ENCODE results near the gene UTP18. TPM values are rescaled to one million over a fixed set of nuclear protein-coding genes. Genes with fewer than 3 reads are reported as not detected.

The UTP18 gene
- total and polyA plus RNA-seq, 10 of the 15 experiments (the other 5 are each of a cell fraction or from before 2014, with no cell fraction given), result 31.0 to 111 (median 58.8) TPM

- H2AFZ ChIP-seq (ENCODE audit: control insufficient read depth, low read depth, low read length), result no peak overlapping the region
Measured at GRCh38 chr17:51258756-51259563, 1.4 kb upstream of the UTP18 start.

More at GRCh38 chr17:51258756-51259563, 1.4 kb upstream of the UTP18 start:
- Histone ChIP-seq H3K9me3 (replicated peaks; ENCODE audit: control insufficient read depth, insufficient read depth, low read length) (no peaks in the 10 kb centered on the region), H3K9ac (ENCODE audit: control insufficient read depth, insufficient read depth, low read length) (peak overlapping the region; percentile 98), H3K36me3 (ENCODE audit: control insufficient read depth in 2 of 2, insufficient read depth in 2 of 2, low read length in 1 of 2) (no peaks in the 10 kb centered on the region; a peak in 1 of 4 replicates), H3K4me3 (peak overlapping the region; percentile 92), H3K27me3 (replicated peaks in 1 of 2; ENCODE audit: control insufficient read depth in 2 of 2, insufficient read depth in 2 of 2, low read length in 1 of 2) (no peaks in the 10 kb centered on the region), H3K4me1 (ENCODE audit: control insufficient read depth, insufficient read depth, low read length) (peaks cover 8% of the 10 kb centered on the region), H3K4me2 (ENCODE audit: control insufficient read depth, insufficient read depth) (peak overlapping the region; percentile 94), H3K27ac (ENCODE audit: control insufficient read depth, insufficient read depth) (peak overlapping the region; percentile 100), H3K79me2 (ENCODE audit: control insufficient read depth, insufficient read depth, low read length) (peaks cover 87% of the 10 kb centered on the region), H4K20me1 (ENCODE audit: control insufficient read depth, insufficient read depth) (no peaks in the 10 kb centered on the region)
- ChIA-PET SMC1A (ENCODE audit: uncharacterized antibody, unreplicated experiment) (interaction anchor here (0.8 to 1.0 kb wide), 2 partner anchors 14 to 21 kb away, joined by 3 read pairs; no protein-coding TSS in a partner anchor), POLR2A (no interaction called here), CTCF (interaction anchor here (1.3 kb wide), 1 partner anchor 21 kb away, joined by 3 read pairs; no protein-coding TSS in a partner anchor), RAD21 (ENCODE audit: unreplicated experiment) (interaction anchor here (1.4 kb wide), 1 partner anchor 93 kb away, joined by 5 read pairs; the partner anchor contains the start of gene NME2)
- ATAC-seq (no peak), FAIRE-seq (no peak), DNase-seq (ENCODE audit: low read depth, low spot score) (no peak)
- WGBS (ENCODE audit: insufficient coverage, insufficient replicate concordance, low lambda C conversion rate, missing lambda C conversion rate), result under 1% methylated on average over 18 of the region's 18 CpGs
- TSS peak; percentile 48 for BruUV-seq (replicated peaks)
- in situ Hi-C loops (cut with MboI) (no loop called here), intact Hi-C loops (cut with micrococcal nuclease; ENCODE audit: unreplicated experiment) (loop anchor here (10.0 kb wide), 1 partner anchor 394 kb away; the partner anchor contains the start of gene TOB1)
- TF ChIP-seq SPI1 (IDR thresholded peaks at IDR 0.05; ENCODE audit: borderline replicate concordance, insufficient read depth, low read depth, low read length) (peak; percentile 21; the same call in 1 of the 2 replicates), SIN3A (IDR thresholded peaks at IDR 0.05; ENCODE audit: low read depth, low read length) (peak; percentile 52; the same call in 1 of the 2 replicates), NFYB (IDR thresholded peaks at IDR 0.05; ENCODE audit: insufficient read depth, low read depth, low read length) (0 out of 2 replicates have a peak, but pooled peaks have one; percentile 23), BHLHE40 (IDR thresholded peaks at IDR 0.05; ENCODE audit: borderline replicate concordance in 1 of 2, low read depth in 2 of 2, low read length in 1 of 2) (peak; percentile 89 to 93), MXI1 (IDR thresholded peaks at IDR 0.05; ENCODE audit: low read depth, low read length) (peak; percentile 90), POLR2AphosphoS2 (IDR thresholded peaks at IDR 0.05; ENCODE audit: low read depth, low read length) (no peak), CEBPB (IDR thresholded peaks at IDR 0.05; ENCODE audit: borderline replicate concordance in 1 of 2, low read depth in 2 of 2, low read length in 2 of 2) (no peak), MAX (IDR thresholded peaks at IDR 0.05; ENCODE audit: low read depth, low read length) (peak; percentile 85; the same call in 1 of the 2 replicates)

Data from GM12878 (cell line).